ENCODE measurements around the gene CBARP. TPM values are rescaled to one million over a fixed set of nuclear protein-coding genes. Genes with fewer than 3 reads are reported as not detected.

Gene CBARP
- total RNA-seq, 4 donors from 2014 or later: 8.1 to 16.7 (median 13.6) TPM

DNA sequence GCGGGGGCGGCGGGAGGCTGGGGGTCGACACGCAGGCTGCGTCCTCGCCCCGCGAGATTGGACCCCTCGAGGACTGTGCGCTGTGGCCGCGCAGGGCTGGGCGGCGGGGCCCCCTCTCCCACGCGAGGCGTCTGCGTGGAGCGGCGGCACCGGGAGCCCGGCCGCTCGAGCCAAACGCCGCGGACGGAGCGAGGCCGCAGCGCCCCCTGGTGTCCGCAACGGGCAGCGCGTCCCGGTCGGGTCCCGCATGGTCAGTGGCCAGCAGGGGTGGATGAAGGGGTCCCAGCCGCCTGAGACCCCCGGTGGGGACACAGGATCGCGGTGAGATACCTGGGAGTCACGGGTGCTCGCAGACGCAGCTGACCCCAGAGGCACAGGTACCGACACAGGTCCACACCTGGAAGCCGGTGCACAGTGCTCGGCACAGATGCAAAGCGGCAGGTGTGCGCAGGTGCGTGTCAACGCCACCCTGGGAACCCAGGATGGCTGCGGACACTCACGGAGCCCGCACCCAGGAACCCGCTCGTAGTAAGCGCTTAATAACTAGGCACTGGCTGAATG is 29.2 kb upstream of the CBARP start:
- WGBS, 2 donors: 0 to 1% methylated on average over 30 to 47 of the region's 59 CpGs
- TF ChIP-seq, protein P1, sequence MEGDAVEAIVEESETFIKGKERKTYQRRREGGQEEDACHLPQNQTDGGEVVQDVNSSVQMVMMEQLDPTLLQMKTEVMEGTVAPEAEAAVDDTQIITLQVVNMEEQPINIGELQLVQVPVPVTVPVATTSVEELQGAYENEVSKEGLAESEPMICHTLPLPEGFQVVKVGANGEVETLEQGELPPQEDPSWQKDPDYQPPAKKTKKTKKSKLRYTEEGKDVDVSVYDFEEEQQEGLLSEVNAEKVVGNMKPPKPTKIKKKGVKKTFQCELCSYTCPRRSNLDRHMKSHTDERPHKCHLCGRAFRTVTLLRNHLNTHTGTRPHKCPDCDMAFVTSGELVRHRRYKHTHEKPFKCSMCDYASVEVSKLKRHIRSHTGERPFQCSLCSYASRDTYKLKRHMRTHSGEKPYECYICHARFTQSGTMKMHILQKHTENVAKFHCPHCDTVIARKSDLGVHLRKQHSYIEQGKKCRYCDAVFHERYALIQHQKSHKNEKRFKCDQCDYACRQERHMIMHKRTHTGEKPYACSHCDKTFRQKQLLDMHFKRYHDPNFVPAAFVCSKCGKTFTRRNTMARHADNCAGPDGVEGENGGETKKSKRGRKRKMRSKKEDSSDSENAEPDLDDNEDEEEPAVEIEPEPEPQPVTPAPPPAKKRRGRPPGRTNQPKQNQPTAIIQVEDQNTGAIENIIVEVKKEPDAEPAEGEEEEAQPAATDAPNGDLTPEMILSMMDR (IDR thresholded peaks at IDR 0.05): peak in 1 of 3 donors; percentile 94
- TF ChIP-seq POLR2A (IDR thresholded peaks at IDR 0.05): no peak

DNA sequence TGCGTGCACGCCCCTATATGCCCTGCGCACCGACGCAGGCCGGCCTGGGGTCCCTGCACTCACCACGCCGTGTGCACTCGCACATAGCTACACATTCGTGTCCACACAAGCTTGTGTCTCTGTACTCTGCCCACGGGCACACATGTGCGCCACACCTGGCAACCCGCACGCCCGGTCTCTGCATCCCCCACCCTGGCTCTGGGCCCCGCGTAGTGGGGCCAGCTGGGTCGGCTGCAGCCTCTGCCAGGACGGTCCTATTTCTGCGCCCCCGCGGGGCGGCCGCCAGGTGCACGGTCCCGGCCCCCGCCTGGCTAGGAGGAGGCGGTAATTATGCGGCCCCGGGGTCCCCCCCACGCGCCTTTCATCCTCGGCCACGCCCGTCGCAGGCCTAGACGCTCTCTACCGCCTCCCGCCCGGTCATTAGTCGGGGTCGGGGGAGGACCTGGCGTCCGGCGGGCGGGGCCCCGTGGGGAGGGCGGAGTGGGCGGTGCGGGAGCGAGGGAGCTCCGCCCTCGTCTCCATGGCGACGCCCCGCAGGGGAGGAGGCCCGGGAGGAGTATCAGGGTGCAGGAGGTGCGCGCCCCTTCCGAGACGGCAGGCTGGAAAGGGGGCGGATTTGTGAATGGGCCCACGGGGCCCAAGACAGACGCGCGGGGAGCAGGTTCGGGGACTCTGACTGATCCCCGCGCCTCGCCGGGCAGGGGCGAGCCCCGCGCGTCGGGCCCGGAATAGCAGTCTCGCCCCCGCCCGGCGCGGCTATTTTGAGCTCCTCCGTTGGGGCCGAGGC is 28.5 kb upstream of the CBARP start:
- H3K4me3 ChIP-seq (ENCODE audit: low read depth, poor library complexity, severe bottlenecking): no peak overlapping the region
- intact Hi-C loops (cut with DNase I; ENCODE audit: low total_unique reads): loop anchor here (2.0 to 5.0 kb wide), 2 partner anchors 22 to 164 kb away; partner anchors contain the start of gene GPX4
- no peak for TF ChIP-seq POLR2A (IDR thresholded peaks at IDR 0.05)
- TF ChIP-seq, protein P1 (IDR thresholded peaks at IDR 0.05): no peak
- WGBS, 2 donors: 2% methylated on average over 46 to 49 of the region's 84 CpGs
- DNase-seq (ENCODE audit: low spot score in 2 of 2): peak in 1 of 2 donors; percentile 96

More for the DNA sequence above, 29.2 kb upstream of the CBARP start:
- peak in 1 of 2 donors; percentile 96 for DNase-seq (ENCODE audit: low spot score in 2 of 2)
- no peak overlapping the region for H3K4me3 ChIP-seq (ENCODE audit: low read depth, poor library complexity, severe bottlenecking)
- intact Hi-C loops (cut with DNase I; ENCODE audit: low total_unique reads): loop anchor here (2.0 to 5.0 kb wide), 2 partner anchors 22 to 165 kb away; partner anchors contain the start of gene GPX4

DNA sequence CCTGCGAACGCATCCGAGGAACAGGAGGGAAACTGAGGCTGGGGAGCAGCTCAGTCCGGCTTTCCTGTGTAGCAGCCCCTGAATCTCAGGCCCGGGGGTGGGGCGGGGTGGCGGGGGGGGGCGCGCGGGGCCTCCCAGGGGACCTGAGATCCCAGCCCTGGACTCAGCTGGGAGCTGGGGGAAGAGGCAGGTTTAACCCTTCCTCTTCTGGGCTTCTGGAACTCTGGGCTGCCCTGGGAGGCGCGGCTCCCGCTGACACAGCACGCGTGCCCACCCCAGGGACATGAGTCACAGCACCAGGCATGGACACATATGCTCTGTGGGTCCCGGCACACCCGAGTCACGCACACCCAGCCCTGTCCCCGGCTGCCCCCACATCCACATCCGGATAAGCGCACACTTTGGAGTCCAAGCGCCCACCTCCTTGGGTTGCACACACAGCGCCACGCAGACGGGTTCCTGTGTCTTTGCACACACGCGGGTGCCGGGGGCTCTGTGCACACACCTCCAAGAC is 27.9 kb upstream of the CBARP start:
- 3 to 16% methylated on average over 10 to 19 of the region's 28 CpGs for WGBS, 2 donors
- DNase-seq (ENCODE audit: low spot score in 2 of 2): peak in 1 of 2 donors; percentile 97
- intact Hi-C loops (cut with DNase I; ENCODE audit: low total_unique reads): loop anchor here (2.0 to 5.0 kb wide), 2 partner anchors 21 to 163 kb away; partner anchors contain the start of gene GPX4

DNA sequence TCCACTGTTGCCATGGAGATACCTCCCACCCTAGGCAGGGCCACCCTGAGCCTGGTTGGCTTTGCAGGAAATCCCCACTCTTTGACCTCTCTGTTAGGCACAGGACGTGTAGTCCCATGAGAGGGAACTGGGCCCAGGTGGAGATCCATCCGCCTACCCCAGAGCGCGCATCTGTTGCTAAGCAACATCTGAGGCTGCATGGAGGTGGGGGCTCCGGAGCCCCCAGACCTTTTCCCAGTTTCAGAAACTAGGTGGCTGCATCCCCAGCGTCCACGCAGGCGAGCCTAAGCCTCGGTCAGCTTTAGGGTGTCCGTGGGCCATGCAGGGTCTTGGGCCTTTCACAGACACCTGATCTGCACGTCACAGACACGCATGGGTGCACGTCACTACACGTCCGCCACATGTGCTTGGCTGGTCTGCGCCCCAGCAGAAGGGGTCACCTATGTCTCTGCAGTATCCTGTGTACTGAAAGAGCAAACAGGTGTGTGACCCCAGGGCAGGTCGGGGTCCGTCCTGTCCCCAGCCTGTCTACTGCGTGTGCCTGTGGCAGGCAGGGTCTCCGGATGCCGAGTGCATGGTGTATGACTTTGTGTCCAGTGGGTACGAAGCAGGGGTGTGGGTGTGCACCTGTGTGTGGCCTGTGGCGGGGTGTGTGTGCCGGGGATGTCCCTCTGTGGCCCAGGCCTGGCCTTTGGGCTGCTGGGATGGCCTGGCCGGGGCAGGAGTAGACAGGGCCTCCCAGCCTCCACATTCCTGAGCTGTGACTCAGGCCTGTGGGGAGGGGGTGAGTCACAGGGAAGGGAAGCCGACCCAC is 27.2 kb upstream of the CBARP start:
- TF ChIP-seq POLR2A (IDR thresholded peaks at IDR 0.05): no peak
- TF ChIP-seq, protein P1 (IDR thresholded peaks at IDR 0.05): peak in 1 of 3 donors; percentile 34
- peak in 1 of 2 donors; percentile 96 for DNase-seq (ENCODE audit: low spot score in 2 of 2)
- intact Hi-C loops (cut with DNase I; ENCODE audit: low total_unique reads): loop anchor here (5.0 kb wide), 1 partner anchor 163 kb away; the partner anchor contains the start of gene GPX4
- WGBS, 2 donors: 56 to 61% methylated on average over 13 to 26 of the region's 26 CpGs
- no peak overlapping the region for H3K4me3 ChIP-seq (ENCODE audit: low read depth, poor library complexity, severe bottlenecking)

More for the DNA sequence above, 27.9 kb upstream of the CBARP start:
- H3K4me3 ChIP-seq (ENCODE audit: low read depth, poor library complexity, severe bottlenecking): no peak overlapping the region
- TF ChIP-seq, protein P1 (IDR thresholded peaks at IDR 0.05): no peak
- no peak for TF ChIP-seq POLR2A (IDR thresholded peaks at IDR 0.05)

DNA sequence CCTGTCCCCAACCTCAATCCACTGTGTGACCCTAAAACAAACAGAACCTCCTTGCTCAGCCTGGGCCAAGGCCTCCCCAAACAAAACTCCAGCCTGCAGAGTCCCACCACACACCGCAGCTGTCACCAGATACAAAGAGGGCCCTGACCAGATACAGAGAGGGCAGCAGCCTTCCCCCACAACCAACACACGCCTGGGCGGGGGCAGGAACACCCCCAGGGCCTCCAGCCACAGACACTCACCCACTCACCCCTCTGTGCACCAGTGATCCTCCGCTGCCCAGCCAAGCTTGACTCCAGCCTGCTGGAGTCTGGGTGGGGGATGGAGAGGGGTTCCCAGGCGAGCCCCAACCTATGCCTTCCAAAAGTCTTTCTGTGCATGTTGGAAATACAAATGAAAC is 25.4 kb upstream of the CBARP start:
- intact Hi-C loops (cut with DNase I; ENCODE audit: low total_unique reads): no loop called here
- DNase-seq (ENCODE audit: low spot score in 2 of 2): no peak
- TF ChIP-seq POLR2A (IDR thresholded peaks at IDR 0.05): no peak
- TF ChIP-seq, protein P1 (IDR thresholded peaks at IDR 0.05): no peak
- WGBS, 2 donors: 37 to 56% methylated on average over 5 of the region's 5 CpGs
- no peak overlapping the region for H3K4me3 ChIP-seq (ENCODE audit: low read depth, poor library complexity, severe bottlenecking)
